HG03378 (cell line): ENCODE measurements around the gene CSRNP3.

Experiments used
- ATAC-seq: cut with Tn5 transposase; IDR thresholded peaks from one replicate; pipeline ENCODE4 v1.9.1; 2021; ENCODE audit warnings: mild to moderate bottlenecking, moderate library complexity; ENCODE audit not compliant: unreplicated experiment

CSRNP3 gene

GRCh38 chr2:165470361-165470760, 863 bp downstream of the CSRNP3 start:
- no peak for ATAC-seq

GRCh38 chr2:165471349-165471950, 2.0 kb downstream of the CSRNP3 start:
- ATAC-seq: no peak

- ATAC-seq: no peak
These were observed 3.4 kb downstream of the CSRNP3 start for GRCh38 chr2:165472922-165473321.

- ATAC-seq: no peak
These were observed 5.2 kb downstream of the CSRNP3 start for GRCh38 chr2:165474619-165475276.

GRCh38 chr2:165475277-165476004, 5.9 kb downstream of the CSRNP3 start:
- ATAC-seq: no peak

- ATAC-seq: no peak
These were observed 10.4 kb downstream of the CSRNP3 start for GRCh38 chr2:165479856-165480255.

GRCh38 chr2:165494573-165494972, 25.1 kb downstream of the CSRNP3 start:
- ATAC-seq: no peak

GRCh38 chr2:165497659-165498317, 28.3 kb downstream of the CSRNP3 start:
- ATAC-seq: no peak

- no peak for ATAC-seq
These were observed 29.6 kb downstream of the CSRNP3 start for GRCh38 chr2:165499131-165499530.

GRCh38 chr2:165500001-165500400, 30.5 kb downstream of the CSRNP3 start:
- no peak for ATAC-seq

- no peak for ATAC-seq
These were observed 31.3 kb downstream of the CSRNP3 start for GRCh38 chr2:165500816-165501215.

- ATAC-seq: no peak
These were observed 36.0 kb downstream of the CSRNP3 start for GRCh38 chr2:165505514-165505913.

- ATAC-seq: no peak
These were observed 39.4 kb downstream of the CSRNP3 start for GRCh38 chr2:165508927-165509326.

GRCh38 chr2:165513479-165513878, 44.0 kb downstream of the CSRNP3 start:
- ATAC-seq: no peak

GRCh38 chr2:165518611-165519010, 49.1 kb downstream of the CSRNP3 start:
- no peak for ATAC-seq

GRCh38 chr2:165522719-165523118, 53.2 kb downstream of the CSRNP3 start:
- no peak for ATAC-seq

- no peak for ATAC-seq
These were observed 55.2 kb downstream of the CSRNP3 start for GRCh38 chr2:165524720-165525119.

- no peak for ATAC-seq
These were observed 59.2 kb downstream of the CSRNP3 start for GRCh38 chr2:165528691-165529090.

- ATAC-seq: no peak
These were observed 59.6 kb downstream of the CSRNP3 start for GRCh38 chr2:165529130-165529529.

GRCh38 chr2:165533331-165533730, 63.8 kb downstream of the CSRNP3 start:
- ATAC-seq: no peak

GRCh38 chr2:165535471-165535870, 66.0 kb downstream of the CSRNP3 start:
- ATAC-seq: no peak
